Pancreas (tissue), 10 donors: Measurements from ENCODE around the gene IL15RA. TPM values are rescaled to one million over a fixed set of nuclear protein-coding genes. Genes with fewer than 3 reads are reported as not detected.

Source experiments
- ATAC-seq, 4 donors: fragments of 200-7000 bp; cut with Tn5 transposase; one replicate each; pipeline versions ENCODE4 v1.8.0 to v1.9.1; 2020; ENCODE audit warnings: mild to moderate bottlenecking in 4 of 4, moderate library complexity in 4 of 4
- DNase-seq, 6 donors: peaks; one replicate each; pipeline ENCODE4 v3.0.0-alpha.2; 2020
- FAIRE-seq: peaks from 2 replicates; lab custom pipeline; 2012; peaks lifted over from hg19 to GRCh38; lab: Jason Lieb, UNC
- H3K27ac ChIP-seq, 4 donors: fragments of 200-600 bp; sonication (generic); 1 replicate in 3 of 4; 2 replicates in 1 of 4; pipeline versions ENCODE4 v1.5.0 to v1.8.0; 2020
- H3K27me3 ChIP-seq, 4 donors: fragments of 200-600 bp; one replicate each; pipeline ENCODE4 v1.8.0; 2021
- H3K36me3 ChIP-seq, 3 donors: fragments of 200-600 bp; sonication (generic) in 1 of 3; one replicate each; pipeline versions ENCODE4 v1.5.0 to v1.8.0; 2020 to 2021
- H3K4me1 ChIP-seq, 3 donors: fragments of 200-600 bp; one replicate each; pipeline ENCODE4 v1.8.0; 2021
- H3K4me3 ChIP-seq, 4 donors: fragments of 200-600 bp; sonication (generic) in 2 of 4; one replicate each; pipeline versions ENCODE4 v1.5.0 to v1.8.0; 2020 to 2021
- H3K9me3 ChIP-seq, 4 donors: fragments of 200-600 bp; one replicate each; pipeline ENCODE4 v1.8.0; 2021
- WGBS, 2 donors: extraction: QIAGEN DNeasy Blood & Tissue Kit; methylation state at CpG; one replicate each; pipeline ENCODE4 v1.1.7; 2013; 5-methylcytosine and 5-hydroxymethylcytosine counted together
- intact Hi-C, 3 donors: fragments of 100-400 bp; cut with DNase I; formaldehyde crosslinking; loops; one replicate each; pipeline versions ENCODE4 v1.11.1 to v1.14.2; 2022
- polyA plus RNA-seq, 2 donors: library from polyadenylated mRNA; stranded (reverse); fragments of 200-250 nt; gene quantifications; one replicate each; pipeline ENCODE4 v1.2.3, GENCODE V29; 2013
- total RNA-seq, 6 donors: library from RNA; stranded (reverse); fragmentation: NEBNext Ultra II Directional in 4 of 6; extraction: Animal tissue kit (Norgen Biotek cat#: 25700) in 4 of 6; gene quantifications; one replicate each; pipeline versions ENCODE4 v1.2.1 to v1.2.4, GENCODE V29; 2021 to 2023
- TF ChIP-seq, protein P1 (sequence below), 4 donors: fragments of 200-600 bp; sonication (generic) in 3 of 4; IDR thresholded peaks; one replicate each; pipeline versions ENCODE4 v1.5.0 to v1.8.0; 2021; ENCODE audit warnings: antibody characterized with exemption in 4 of 4
- donor health status: healthy with polysubstance abuse.
- donor health status: DM: no; HTN: no; CAD: no; lungs with moderate emphysema.
- donor health status: DM: no; HTN: no; CAD: no.
- donor health status: control.
- donor health status: control.
- donor health status: Bipolar disorder and iron deficiency.
- donor health status: DM: yes; HTN: yes; CAD: no.
- donor health status: DM: no; HTN: no; CAD: no.
- donor health status: DM: no; HTN: no; CAD: no.
- donor health status: DM: yes; HTN: yes; CAD: no.

Gene IL15RA
- total and polyA plus RNA-seq, 8 donors = 6.9 to 14.3 (median 11.0) TPM

GRCh38 chr10:5978230-5978489 lies 817 bp upstream of the IL15RA start:
- Histone ChIP-seq H3K36me3 (no peaks in the 10 kb centered on the region), H3K4me1 (peaks cover 5 to 22% (median 11%) of the 10 kb centered on the region in 3 donors), H3K27ac (peak overlapping the region; percentile 95 to 100 (median 98)), H3K27me3 (no peaks in the 10 kb centered on the region), H3K9me3 (no peaks in the 10 kb centered on the region), H3K4me3 (peak overlapping the region; percentile 86 to 96 (median 91))
- ATAC-seq (no peak), DNase-seq (no peak), FAIRE-seq (no peak)
- 12 to 29% methylated on average over 6 of the region's 6 CpGs for WGBS, 2 donors
- TF ChIP-seq, protein P1, sequence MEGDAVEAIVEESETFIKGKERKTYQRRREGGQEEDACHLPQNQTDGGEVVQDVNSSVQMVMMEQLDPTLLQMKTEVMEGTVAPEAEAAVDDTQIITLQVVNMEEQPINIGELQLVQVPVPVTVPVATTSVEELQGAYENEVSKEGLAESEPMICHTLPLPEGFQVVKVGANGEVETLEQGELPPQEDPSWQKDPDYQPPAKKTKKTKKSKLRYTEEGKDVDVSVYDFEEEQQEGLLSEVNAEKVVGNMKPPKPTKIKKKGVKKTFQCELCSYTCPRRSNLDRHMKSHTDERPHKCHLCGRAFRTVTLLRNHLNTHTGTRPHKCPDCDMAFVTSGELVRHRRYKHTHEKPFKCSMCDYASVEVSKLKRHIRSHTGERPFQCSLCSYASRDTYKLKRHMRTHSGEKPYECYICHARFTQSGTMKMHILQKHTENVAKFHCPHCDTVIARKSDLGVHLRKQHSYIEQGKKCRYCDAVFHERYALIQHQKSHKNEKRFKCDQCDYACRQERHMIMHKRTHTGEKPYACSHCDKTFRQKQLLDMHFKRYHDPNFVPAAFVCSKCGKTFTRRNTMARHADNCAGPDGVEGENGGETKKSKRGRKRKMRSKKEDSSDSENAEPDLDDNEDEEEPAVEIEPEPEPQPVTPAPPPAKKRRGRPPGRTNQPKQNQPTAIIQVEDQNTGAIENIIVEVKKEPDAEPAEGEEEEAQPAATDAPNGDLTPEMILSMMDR (IDR thresholded peaks at IDR 0.05) = no peak
- intact Hi-C loops = no loop called here

GRCh38 chr10:5976512-5977470 lies 552 bp downstream of the IL15RA start:
- 1 to 2% methylated on average over 59 to 82 of the region's 82 CpGs for WGBS, 2 donors
- TF ChIP-seq, protein P1 (IDR thresholded peaks at IDR 0.05) = no peak

GRCh38 chr10:5975641-5976473 lies 1.5 kb downstream of the IL15RA start:
- Histone ChIP-seq H3K9me3 (no peaks in the 10 kb centered on the region), H3K4me1 (peaks cover 19 to 40% (median 33%) of the 10 kb centered on the region in 3 donors), H3K36me3 (no peaks in the 10 kb centered on the region), H3K4me3 (peak overlapping the region; percentile 86 to 96 (median 91)), H3K27me3 (no peaks in the 10 kb centered on the region), H3K27ac (peak overlapping the region; percentile 95 to 100 (median 98))
- ATAC-seq (peak in 2 of 4 donors; percentile 9 to 31), DNase-seq (no peak), FAIRE-seq (no peak)
- WGBS, 2 donors = 72 to 73% methylated on average over 20 of the region's 20 CpGs
- intact Hi-C loops = no loop called here
- TF ChIP-seq, protein P1 (IDR thresholded peaks at IDR 0.05) = no peak

More at GRCh38 chr10:5976512-5977470, 552 bp downstream of the IL15RA start:
- ATAC-seq = peak; percentile 58 to 66 (median 62)
- Histone ChIP-seq H3K4me3 (peak overlapping the region; percentile 86 to 96 (median 91)), H3K4me1 (peaks cover 11 to 32% (median 25%) of the 10 kb centered on the region in 3 donors), H3K27me3 (no peaks in the 10 kb centered on the region), H3K9me3 (no peaks in the 10 kb centered on the region), H3K27ac (peak overlapping the region; percentile 95 to 100 (median 98)), H3K36me3 (no peaks in the 10 kb centered on the region)
- intact Hi-C loops = no loop called here
- DNase-seq = peak; percentile 55 to 87 (median 68)
- FAIRE-seq = no peak

- WGBS, 2 donors = 71 to 96% methylated on average over 4 of the region's 4 CpGs
- ATAC-seq = no peak
- intact Hi-C loops = no loop called here
- Histone ChIP-seq H3K27me3 (no peaks in the 10 kb centered on the region), H3K4me1 (peaks cover 23 to 51% (median 49%) of the 10 kb centered on the region in 3 donors), H3K9me3 (no peaks in the 10 kb centered on the region), H3K36me3 (no peaks in the 10 kb centered on the region), H3K27ac (peak overlapping the region in 2 of 4 donors; percentile 89 to 92), H3K4me3 (no peak overlapping the region)
- FAIRE-seq = no peak
- no peak for DNase-seq
- TF ChIP-seq, protein P1 (IDR thresholded peaks at IDR 0.05) = no peak
Observed at GRCh38 chr10:5973069-5973468, 4.3 kb downstream of the IL15RA start.
